Astrocyte (in vitro differentiated cells and primary cell): ENCODE results near the gene WDR83. TPM values are rescaled to one million over a fixed set of nuclear protein-coding genes. Genes with fewer than 3 reads are reported as not detected.

Source experiments
- DNase-seq: peaks from one replicate; pipeline ENCODE4 v3.0.0-alpha.2; 2010; ENCODE audit warnings: low read depth
- FAIRE-seq: peaks from 2 replicates; lab custom pipeline; 2011; peaks lifted over from hg19 to GRCh38; lab: Jason Lieb, UNC
- H2AFZ ChIP-seq: 2 replicates; pipeline ENCODE4 v1.6.0; 2012; ENCODE audit warnings: low read depth, low read length, inconsistent platforms
- H3K27ac ChIP-seq: 2 replicates; pipeline ENCODE4 v1.5.1; 2011; ENCODE audit warnings: low read depth, low read length, inconsistent platforms
- H3K27me3 ChIP-seq: 2 replicates; pipeline ENCODE4 v1.6.0; 2011; ENCODE audit warnings: low read length, inconsistent platforms; ENCODE audit not compliant: insufficient read depth
- H3K36me3 ChIP-seq: 2 replicates; pipeline ENCODE4 v1.5.1; 2011; ENCODE audit warnings: low read length, inconsistent platforms; ENCODE audit not compliant: insufficient read depth
- H3K4me1 ChIP-seq: 2 replicates; pipeline ENCODE4 v1.5.1; 2011; ENCODE audit warnings: low read length, inconsistent platforms; ENCODE audit not compliant: insufficient read depth
- H3K4me2 ChIP-seq: 2 replicates; pipeline ENCODE4 v1.6.0; 2012; ENCODE audit warnings: low read length, inconsistent platforms
- H3K4me3 ChIP-seq: 2 replicates; pipeline ENCODE4 v1.5.1; 2011; ENCODE audit warnings: low read depth, mild to moderate bottlenecking, low read length, inconsistent platforms; ENCODE audit not compliant: insufficient read depth
- H3K79me2 ChIP-seq: 2 replicates; pipeline ENCODE4 v1.6.0; 2012; ENCODE audit warnings: mild to moderate bottlenecking, low read length, inconsistent platforms; ENCODE audit not compliant: insufficient read depth
- H3K9ac ChIP-seq: 2 replicates; pipeline ENCODE4 v1.6.0; 2012; ENCODE audit warnings: mild to moderate bottlenecking, low read length, inconsistent platforms
- H3K9me3 ChIP-seq: 2 replicates; pipeline ENCODE4 v1.5.1; 2012; ENCODE audit warnings: low read depth, mild to moderate bottlenecking, low read length, inconsistent platforms; ENCODE audit not compliant: insufficient read depth
- H4K20me1 ChIP-seq: 2 replicates; pipeline ENCODE4 v1.6.0; 2012; ENCODE audit warnings: low read length, inconsistent platforms; ENCODE audit not compliant: insufficient read depth
- H3K27ac Mint-ChIP-seq: one replicate; pipeline ENCODE4 v1.8.0; 2021; ENCODE audit warnings: mild to moderate bottlenecking, mixed read lengths; ENCODE audit not compliant: unreplicated experiment
- H3K27me3 Mint-ChIP-seq: one replicate; pipeline ENCODE4 v1.8.0; 2021; ENCODE audit warnings: low read depth, mixed read lengths; ENCODE audit not compliant: unreplicated experiment
- H3K36me3 Mint-ChIP-seq: one replicate; pipeline ENCODE4 v1.8.0; 2021; ENCODE audit warnings: low read depth, mixed read lengths; ENCODE audit not compliant: unreplicated experiment
- H3K4me1 Mint-ChIP-seq: one replicate; pipeline ENCODE4 v1.8.0; 2021; ENCODE audit warnings: low read depth, mixed read lengths; ENCODE audit not compliant: unreplicated experiment
- H3K4me3 Mint-ChIP-seq: one replicate; pipeline ENCODE4 v1.8.0; 2021; ENCODE audit warnings: mild to moderate bottlenecking, moderate library complexity, mixed read lengths; ENCODE audit not compliant: unreplicated experiment
- H3K9me3 Mint-ChIP-seq: one replicate; pipeline ENCODE4 v1.8.0; 2021; ENCODE audit warnings: mild to moderate bottlenecking, mixed read lengths; ENCODE audit not compliant: unreplicated experiment
- CTCF ChIP-seq: IDR thresholded peaks from 2 replicates; pipeline ENCODE4 v1.5.1; 2011; ENCODE audit warnings: low read depth, mild to moderate bottlenecking, inconsistent platforms, low read length, moderate library complexity; ENCODE audit not compliant: insufficient read depth
- EZH2 ChIP-seq: IDR thresholded peaks from 2 replicates; pipeline ENCODE4 v1.6.1; 2012; ENCODE audit warnings: mild to moderate bottlenecking, low read length, inconsistent platforms; ENCODE audit not compliant: insufficient read depth
- total RNA-seq: library from RNA; stranded (reverse); gene quantifications from 2 replicates; pipeline ENCODE4 v1.2.1, GENCODE V29; 2021

Gene WDR83
- total RNA-seq, 1 donor from 2014 or later: 13.3 TPM

- Histone ChIP-seq H3K4me3 (no peak overlapping the region), H3K9ac (no peak overlapping the region), H3K4me2 (no peak overlapping the region), H3K27me3 (no peaks in the 10 kb centered on the region), H3K27ac (no peak overlapping the region), H2AFZ (no peak overlapping the region), H3K36me3 (no peaks in the 10 kb centered on the region), H3K79me2 (no peaks in the 10 kb centered on the region), H3K9me3 (no peaks in the 10 kb centered on the region), H3K4me1 (no peaks in the 10 kb centered on the region), H4K20me1 (no peaks in the 10 kb centered on the region)
- Mint-ChIP-seq H3K36me3 (peaks cover 26% of the 10 kb centered on the region), H3K27me3 (no peaks in the 10 kb centered on the region), H3K4me1 (no peaks in the 10 kb centered on the region), H3K9me3 (no peaks in the 10 kb centered on the region), H3K27ac (peak overlapping the region; percentile 26), H3K4me3 (no peak overlapping the region)
- TF ChIP-seq CTCF (no peak), EZH2 (no peak)
- DNase-seq: no peak
- no peak for FAIRE-seq
Measured at GRCh38 chr19:12647047-12647446, 19.6 kb upstream of the WDR83 start.

GRCh38 chr19:12647490-12648071 lies 19.0 kb upstream of the WDR83 start:
- Histone ChIP-seq H3K4me2 (peak overlapping the region; percentile 52), H3K9ac (no peak overlapping the region), H3K36me3 (no peaks in the 10 kb centered on the region), H3K27me3 (no peaks in the 10 kb centered on the region), H3K27ac (no peak overlapping the region), H3K4me1 (no peaks in the 10 kb centered on the region), H3K4me3 (no peak overlapping the region), H3K9me3 (no peaks in the 10 kb centered on the region), H4K20me1 (no peaks in the 10 kb centered on the region), H2AFZ (no peak overlapping the region), H3K79me2 (no peaks in the 10 kb centered on the region)
- H3K4me1 Mint-ChIP-seq: no peaks in the 10 kb centered on the region
- H3K9me3 Mint-ChIP-seq: no peaks in the 10 kb centered on the region
- DNase-seq (no peak), FAIRE-seq (no peak)
- H3K27ac Mint-ChIP-seq: no peak overlapping the region
- no peaks in the 10 kb centered on the region for H3K27me3 Mint-ChIP-seq
- no peak overlapping the region for H3K4me3 Mint-ChIP-seq
- TF ChIP-seq CTCF: no peak
- no peak for TF ChIP-seq EZH2
- peaks cover 26% of the 10 kb centered on the region for H3K36me3 Mint-ChIP-seq

- Histone ChIP-seq H3K4me3 (no peak overlapping the region), H3K4me2 (peak overlapping the region; percentile 52), H4K20me1 (no peaks in the 10 kb centered on the region), H3K27me3 (no peaks in the 10 kb centered on the region), H3K27ac (no peak overlapping the region), H3K36me3 (no peaks in the 10 kb centered on the region), H2AFZ (no peak overlapping the region), H3K9me3 (no peaks in the 10 kb centered on the region), H3K9ac (no peak overlapping the region), H3K79me2 (no peaks in the 10 kb centered on the region), H3K4me1 (no peaks in the 10 kb centered on the region)
- H3K9me3 Mint-ChIP-seq: no peaks in the 10 kb centered on the region
- TF ChIP-seq CTCF (no peak), EZH2 (no peak)
- no peak for DNase-seq
- H3K36me3 Mint-ChIP-seq: peaks cover 26% of the 10 kb centered on the region
- no peak for FAIRE-seq
- no peaks in the 10 kb centered on the region for H3K4me1 Mint-ChIP-seq
- H3K27ac Mint-ChIP-seq: no peak overlapping the region
- H3K27me3 Mint-ChIP-seq: no peaks in the 10 kb centered on the region
- H3K4me3 Mint-ChIP-seq: no peak overlapping the region
Measured at GRCh38 chr19:12648088-12648487, 18.5 kb upstream of the WDR83 start.
